Measurements from ENCODE around the gene TREML2.

TREML2 gene

DNA sequence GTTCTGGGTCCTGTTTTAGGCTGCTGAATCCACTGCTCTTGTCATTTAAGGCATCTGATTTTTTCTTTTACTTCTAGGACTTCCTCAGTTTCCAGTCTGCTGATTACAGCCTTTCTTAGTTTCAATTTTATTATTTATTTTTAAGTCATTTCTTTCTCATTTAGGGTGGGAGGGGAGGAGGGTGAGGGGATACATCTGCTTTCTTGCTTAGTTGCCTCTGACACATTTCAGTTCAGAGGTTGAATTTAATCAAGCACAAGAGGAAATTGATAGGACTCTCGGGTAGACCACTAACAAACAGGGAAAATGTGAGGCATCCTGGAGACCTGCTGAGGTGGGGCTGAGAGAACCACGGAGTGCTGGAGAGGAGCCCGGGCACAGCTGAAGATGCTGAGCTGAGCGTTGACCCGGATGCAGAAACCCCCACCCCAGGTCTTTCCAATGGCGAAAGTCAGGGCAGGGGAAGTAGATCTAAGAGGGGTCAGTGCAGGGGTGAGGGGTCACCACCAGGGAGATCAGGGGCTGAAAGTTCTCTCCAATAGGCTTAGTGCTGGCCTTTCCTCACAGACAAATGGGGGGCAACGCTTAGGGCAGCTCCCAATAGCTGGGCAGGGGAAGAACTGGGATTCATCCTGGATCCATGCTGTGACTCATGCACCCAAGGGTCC, 7.6 kb upstream of the TREML2 start:
- ChIA-PET CTCF (no interaction called here), POLR2A (no interaction called here)
- no peak overlapping the region for H3K27ac ChIP-seq (ENCODE audit: extremely low read depth, low read depth, low read length)
- TF ChIP-seq ZNF266 (tag by site-specific recombination; IDR thresholded peaks at IDR 0.05; ENCODE audit: low read depth): no peak
- TF ChIP-seq ZNF768 (tag by site-specific recombination; IDR thresholded peaks at IDR 0.05): no peak
- no peak for TF ChIP-seq ZNF19 (tag by site-specific recombination; IDR thresholded peaks at IDR 0.05; ENCODE audit: low read depth)
- TF ChIP-seq, protein P1, sequence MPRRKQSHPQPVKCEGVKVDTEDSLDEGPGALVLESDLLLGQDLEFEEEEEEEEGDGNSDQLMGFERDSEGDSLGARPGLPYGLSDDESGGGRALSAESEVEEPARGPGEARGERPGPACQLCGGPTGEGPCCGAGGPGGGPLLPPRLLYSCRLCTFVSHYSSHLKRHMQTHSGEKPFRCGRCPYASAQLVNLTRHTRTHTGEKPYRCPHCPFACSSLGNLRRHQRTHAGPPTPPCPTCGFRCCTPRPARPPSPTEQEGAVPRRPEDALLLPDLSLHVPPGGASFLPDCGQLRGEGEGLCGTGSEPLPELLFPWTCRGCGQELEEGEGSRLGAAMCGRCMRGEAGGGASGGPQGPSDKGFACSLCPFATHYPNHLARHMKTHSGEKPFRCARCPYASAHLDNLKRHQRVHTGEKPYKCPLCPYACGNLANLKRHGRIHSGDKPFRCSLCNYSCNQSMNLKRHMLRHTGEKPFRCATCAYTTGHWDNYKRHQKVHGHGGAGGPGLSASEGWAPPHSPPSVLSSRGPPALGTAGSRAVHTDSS (tag by site-specific recombination; IDR thresholded peaks at IDR 0.05): no peak
- TF ChIP-seq ZFP37 (tag by site-specific recombination; IDR thresholded peaks at IDR 0.05): no peak
- no peak for TF ChIP-seq ZNF16 (tag by site-specific recombination; IDR thresholded peaks at IDR 0.05; ENCODE audit: low read depth)
- no peak for TF ChIP-seq BCL11B (tag by site-specific recombination; IDR thresholded peaks at IDR 0.05; ENCODE audit: low read depth)
- no peak for TF ChIP-seq ZFP3 (tag by site-specific recombination; IDR thresholded peaks at IDR 0.05; ENCODE audit: low read depth)
- TF ChIP-seq ZNF670 (tag by site-specific recombination; IDR thresholded peaks at IDR 0.05; ENCODE audit: low read depth): no peak
- TF ChIP-seq, protein P2, sequence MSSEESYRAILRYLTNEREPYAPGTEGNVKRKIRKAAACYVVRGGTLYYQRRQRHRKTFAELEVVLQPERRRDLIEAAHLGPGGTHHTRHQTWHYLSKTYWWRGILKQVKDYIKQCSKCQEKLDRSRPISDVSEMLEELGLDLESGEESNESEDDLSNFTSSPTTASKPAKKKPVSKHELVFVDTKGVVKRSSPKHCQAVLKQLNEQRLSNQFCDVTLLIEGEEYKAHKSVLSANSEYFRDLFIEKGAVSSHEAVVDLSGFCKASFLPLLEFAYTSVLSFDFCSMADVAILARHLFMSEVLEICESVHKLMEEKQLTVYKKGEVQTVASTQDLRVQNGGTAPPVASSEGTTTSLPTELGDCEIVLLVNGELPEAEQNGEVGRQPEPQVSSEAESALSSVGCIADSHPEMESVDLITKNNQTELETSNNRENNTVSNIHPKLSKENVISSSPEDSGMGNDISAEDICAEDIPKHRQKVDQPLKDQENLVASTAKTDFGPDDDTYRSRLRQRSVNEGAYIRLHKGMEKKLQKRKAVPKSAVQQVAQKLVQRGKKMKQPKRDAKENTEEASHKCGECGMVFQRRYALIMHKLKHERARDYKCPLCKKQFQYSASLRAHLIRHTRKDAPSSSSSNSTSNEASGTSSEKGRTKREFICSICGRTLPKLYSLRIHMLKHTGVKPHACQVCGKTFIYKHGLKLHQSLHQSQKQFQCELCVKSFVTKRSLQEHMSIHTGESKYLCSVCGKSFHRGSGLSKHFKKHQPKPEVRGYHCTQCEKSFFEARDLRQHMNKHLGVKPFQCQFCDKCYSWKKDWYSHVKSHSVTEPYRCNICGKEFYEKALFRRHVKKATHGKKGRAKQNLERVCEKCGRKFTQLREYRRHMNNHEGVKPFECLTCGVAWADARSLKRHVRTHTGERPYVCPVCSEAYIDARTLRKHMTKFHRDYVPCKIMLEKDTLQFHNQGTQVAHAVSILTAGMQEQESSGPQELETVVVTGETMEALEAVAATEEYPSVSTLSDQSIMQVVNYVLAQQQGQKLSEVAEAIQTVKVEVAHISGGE (tag by site-specific recombination; conservative IDR thresholded peaks at IDR 0.05; ENCODE audit: low read depth): no peak
- no peak for TF ChIP-seq ZNF555 (tag by site-specific recombination; conservative IDR thresholded peaks at IDR 0.05)
- TF ChIP-seq, protein P3, sequence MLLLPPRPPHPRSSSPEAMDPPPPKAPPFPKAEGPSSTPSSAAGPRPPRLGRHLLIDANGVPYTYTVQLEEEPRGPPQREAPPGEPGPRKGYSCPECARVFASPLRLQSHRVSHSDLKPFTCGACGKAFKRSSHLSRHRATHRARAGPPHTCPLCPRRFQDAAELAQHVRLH (tag by site-specific recombination; IDR thresholded peaks at IDR 0.05): no peak
- TF ChIP-seq ZNF837 (tag by site-specific recombination; IDR thresholded peaks at IDR 0.05): no peak
- no peak for TF ChIP-seq ZNF548 (tag by site-specific recombination; IDR thresholded peaks at IDR 0.05)
- TF ChIP-seq KLF7 (tag by site-specific recombination; IDR thresholded peaks at IDR 0.05; ENCODE audit: borderline replicate concordance): no peak
- TF ChIP-seq SP2 (tag by site-specific recombination; IDR thresholded peaks at IDR 0.05): no peak
- no peak for TF ChIP-seq ZNF221 (tag by site-specific recombination; IDR thresholded peaks at IDR 0.05; ENCODE audit: borderline replicate concordance)
- TF ChIP-seq ZNF843 (tag by site-specific recombination; IDR thresholded peaks at IDR 0.05): no peak
- TF ChIP-seq, protein P4, sequence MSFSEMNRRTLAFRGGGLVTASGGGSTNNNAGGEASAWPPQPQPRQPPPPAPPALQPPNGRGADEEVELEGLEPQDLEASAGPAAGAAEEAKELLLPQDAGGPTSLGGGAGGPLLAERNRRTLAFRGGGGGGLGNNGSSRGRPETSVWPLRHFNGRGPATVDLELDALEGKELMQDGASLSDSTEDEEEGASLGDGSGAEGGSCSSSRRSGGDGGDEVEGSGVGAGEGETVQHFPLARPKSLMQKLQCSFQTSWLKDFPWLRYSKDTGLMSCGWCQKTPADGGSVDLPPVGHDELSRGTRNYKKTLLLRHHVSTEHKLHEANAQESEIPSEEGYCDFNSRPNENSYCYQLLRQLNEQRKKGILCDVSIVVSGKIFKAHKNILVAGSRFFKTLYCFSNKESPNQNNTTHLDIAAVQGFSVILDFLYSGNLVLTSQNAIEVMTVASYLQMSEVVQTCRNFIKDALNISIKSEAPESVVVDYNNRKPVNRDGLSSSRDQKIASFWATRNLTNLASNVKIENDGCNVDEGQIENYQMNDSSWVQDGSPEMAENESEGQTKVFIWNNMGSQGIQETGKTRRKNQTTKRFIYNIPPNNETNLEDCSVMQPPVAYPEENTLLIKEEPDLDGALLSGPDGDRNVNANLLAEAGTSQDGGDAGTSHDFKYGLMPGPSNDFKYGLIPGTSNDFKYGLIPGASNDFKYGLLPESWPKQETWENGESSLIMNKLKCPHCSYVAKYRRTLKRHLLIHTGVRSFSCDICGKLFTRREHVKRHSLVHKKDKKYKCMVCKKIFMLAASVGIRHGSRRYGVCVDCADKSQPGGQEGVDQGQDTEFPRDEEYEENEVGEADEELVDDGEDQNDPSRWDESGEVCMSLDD (tag by site-specific recombination; IDR thresholded peaks at IDR 0.05): no peak
- no peak for TF ChIP-seq ZNF311 (tag by site-specific recombination; IDR thresholded peaks at IDR 0.05; ENCODE audit: borderline replicate concordance)
- H3K9me3 ChIP-seq (ENCODE audit: control insufficient read depth, insufficient read depth, low read depth, low read length): no peaks in the 10 kb centered on the region
- H3K4me1 ChIP-seq (ENCODE audit: control insufficient read depth, insufficient read depth, low read length): no peaks in the 10 kb centered on the region
- no peaks in the 10 kb centered on the region for H3K36me3 ChIP-seq (ENCODE audit: control insufficient read depth in 2 of 2, insufficient read depth in 1 of 2, low read length in 2 of 2)
- no peak overlapping the region for H3K4me3 ChIP-seq (ENCODE audit: low read depth, low read length)
